ENCODE measurements around the gene UBE2E2. TPM values are rescaled to one million over a fixed set of nuclear protein-coding genes. Genes with fewer than 3 reads are reported as not detected.

The UBE2E2 gene
- total RNA-seq, 4 donors from 2014 or later, result 3.1 to 58.5 (median 25.0) TPM

DNA sequence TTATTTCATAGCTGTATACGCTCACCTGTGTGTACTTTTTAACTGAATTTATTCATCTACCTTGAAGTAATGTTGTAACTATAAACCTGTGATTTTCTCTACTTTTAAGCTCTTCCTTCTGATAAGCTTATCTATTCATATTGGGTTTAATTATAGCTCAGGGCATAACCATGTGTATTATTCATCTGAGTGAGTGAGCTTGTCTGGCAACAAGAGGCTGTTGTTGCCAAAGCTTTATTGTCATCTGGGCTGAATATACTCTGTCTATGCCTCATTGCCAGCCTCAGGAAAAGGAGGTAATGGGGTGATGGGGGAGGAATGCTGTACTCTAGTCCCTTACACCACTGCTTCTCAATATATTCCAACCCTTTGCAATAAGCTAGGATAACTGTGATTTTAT lies 292.4 kb downstream of the UBE2E2 start:
- intact Hi-C loops (cut with DNase I; ENCODE audit: low total_unique reads), result no loop called here
- Histone ChIP-seq H3K27me3 (no peaks in the 10 kb centered on the region), H3K4me1 (no peaks in the 10 kb centered on the region), H3K9me3 (no peaks in the 10 kb centered on the region), H3K4me3 (no peak overlapping the region), H3K36me3 (no peaks in the 10 kb centered on the region), H3K27ac (no peak overlapping the region)
- no peak for DNase-seq
- TF ChIP-seq POLR2A (IDR thresholded peaks at IDR 0.05), result no peak
- TF ChIP-seq, protein P1, sequence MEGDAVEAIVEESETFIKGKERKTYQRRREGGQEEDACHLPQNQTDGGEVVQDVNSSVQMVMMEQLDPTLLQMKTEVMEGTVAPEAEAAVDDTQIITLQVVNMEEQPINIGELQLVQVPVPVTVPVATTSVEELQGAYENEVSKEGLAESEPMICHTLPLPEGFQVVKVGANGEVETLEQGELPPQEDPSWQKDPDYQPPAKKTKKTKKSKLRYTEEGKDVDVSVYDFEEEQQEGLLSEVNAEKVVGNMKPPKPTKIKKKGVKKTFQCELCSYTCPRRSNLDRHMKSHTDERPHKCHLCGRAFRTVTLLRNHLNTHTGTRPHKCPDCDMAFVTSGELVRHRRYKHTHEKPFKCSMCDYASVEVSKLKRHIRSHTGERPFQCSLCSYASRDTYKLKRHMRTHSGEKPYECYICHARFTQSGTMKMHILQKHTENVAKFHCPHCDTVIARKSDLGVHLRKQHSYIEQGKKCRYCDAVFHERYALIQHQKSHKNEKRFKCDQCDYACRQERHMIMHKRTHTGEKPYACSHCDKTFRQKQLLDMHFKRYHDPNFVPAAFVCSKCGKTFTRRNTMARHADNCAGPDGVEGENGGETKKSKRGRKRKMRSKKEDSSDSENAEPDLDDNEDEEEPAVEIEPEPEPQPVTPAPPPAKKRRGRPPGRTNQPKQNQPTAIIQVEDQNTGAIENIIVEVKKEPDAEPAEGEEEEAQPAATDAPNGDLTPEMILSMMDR (IDR thresholded peaks at IDR 0.05), result no peak

DNA sequence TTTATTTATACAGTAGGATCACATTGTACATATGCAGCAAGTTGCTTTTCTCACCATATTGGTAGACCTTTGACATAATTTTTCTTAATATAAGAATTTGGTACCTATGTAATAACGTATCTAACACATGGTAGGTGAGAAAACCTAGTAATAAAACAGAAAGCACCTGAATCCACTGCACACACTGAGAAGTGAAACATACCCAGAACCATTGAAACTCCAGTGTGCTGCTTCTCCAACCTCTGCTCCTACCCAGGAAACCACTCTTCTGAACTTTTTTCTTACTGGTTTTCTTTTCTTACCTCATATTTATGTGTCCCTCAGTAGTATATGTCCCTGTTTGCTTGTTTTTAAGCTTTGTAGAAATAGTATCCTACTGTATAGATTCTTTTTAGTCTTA lies 293.0 kb downstream of the UBE2E2 start:
- intact Hi-C loops (cut with DNase I; ENCODE audit: low total_unique reads), result no loop called here
- no peak for DNase-seq
- Histone ChIP-seq H3K27ac (no peak overlapping the region), H3K4me3 (no peak overlapping the region), H3K27me3 (no peaks in the 10 kb centered on the region), H3K9me3 (no peaks in the 10 kb centered on the region), H3K36me3 (no peaks in the 10 kb centered on the region), H3K4me1 (no peaks in the 10 kb centered on the region)
- no peak for TF ChIP-seq POLR2A (IDR thresholded peaks at IDR 0.05)
- TF ChIP-seq, protein P1 (IDR thresholded peaks at IDR 0.05), result no peak

GRCh38 chr3:23497156-23497555 lies 294.0 kb downstream of the UBE2E2 start:
- H3K4me1 ChIP-seq, result no peaks in the 10 kb centered on the region
- no peak for TF ChIP-seq POLR2A (IDR thresholded peaks at IDR 0.05)
- TF ChIP-seq, protein P1 (IDR thresholded peaks at IDR 0.05), result no peak
- no peak overlapping the region for H3K4me3 ChIP-seq
- no peaks in the 10 kb centered on the region for H3K36me3 ChIP-seq
- H3K27me3 ChIP-seq, result no peaks in the 10 kb centered on the region
- DNase-seq, result no peak
- no peaks in the 10 kb centered on the region for H3K9me3 ChIP-seq
- no peak overlapping the region for H3K27ac ChIP-seq
- intact Hi-C loops (cut with DNase I; ENCODE audit: low total_unique reads), result no loop called here

DNA sequence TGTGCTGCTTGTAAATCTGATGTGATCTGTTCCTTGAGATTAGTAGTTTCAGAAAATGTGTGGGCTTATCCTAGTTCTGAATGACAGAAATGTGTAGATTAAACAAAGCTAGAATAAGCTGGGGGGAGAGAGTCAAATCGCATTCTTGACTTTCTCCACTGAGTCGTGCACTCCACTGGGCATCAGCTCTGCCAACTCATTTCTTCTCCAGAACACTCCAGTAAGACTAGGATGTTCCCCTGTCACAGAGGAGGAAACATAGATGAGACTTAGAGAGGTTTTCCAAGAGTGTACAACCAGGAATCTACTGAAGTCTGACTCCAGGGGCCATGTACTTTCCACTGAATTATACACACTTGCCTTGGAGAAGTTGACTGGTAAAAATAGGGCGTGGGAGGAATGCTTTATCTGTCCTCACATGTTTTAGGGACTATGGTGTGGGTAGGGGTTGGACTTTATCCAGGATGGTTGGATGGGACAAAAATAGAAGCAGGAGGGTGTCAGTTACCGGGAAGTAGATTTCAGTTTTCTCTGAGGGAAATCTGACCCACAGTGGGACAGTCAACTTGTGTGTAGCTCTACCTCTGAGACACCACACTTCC lies 298.2 kb downstream of the UBE2E2 start:
- no peaks in the 10 kb centered on the region for H3K27me3 ChIP-seq
- H3K4me1 ChIP-seq, result no peaks in the 10 kb centered on the region
- no peaks in the 10 kb centered on the region for H3K9me3 ChIP-seq
- intact Hi-C loops (cut with DNase I; ENCODE audit: low total_unique reads), result no loop called here
- TF ChIP-seq, protein P1 (IDR thresholded peaks at IDR 0.05), result no peak
- no peak for TF ChIP-seq POLR2A (IDR thresholded peaks at IDR 0.05)
- no peak overlapping the region for H3K4me3 ChIP-seq
- H3K36me3 ChIP-seq, result no peaks in the 10 kb centered on the region
- no peak overlapping the region for H3K27ac ChIP-seq
- no peak for DNase-seq

DNA sequence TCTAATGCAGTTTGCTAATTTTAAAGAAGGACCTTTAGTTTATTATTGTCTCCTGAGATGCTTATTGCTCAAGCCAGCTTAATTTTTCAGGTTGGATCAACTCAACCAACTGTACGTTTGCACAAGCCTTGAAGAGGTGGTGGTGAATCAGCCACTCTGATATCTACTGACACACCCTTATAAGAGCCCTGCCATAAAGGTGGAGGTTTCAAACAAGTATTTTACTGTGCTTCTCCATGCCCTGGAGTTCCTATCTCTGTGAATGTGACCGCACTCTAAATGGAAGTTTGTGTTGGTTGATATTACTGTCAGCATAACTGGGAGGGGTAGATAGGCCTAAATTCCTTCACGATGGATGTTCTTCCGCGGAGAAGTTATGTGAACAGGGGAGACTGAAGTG lies 305.3 kb downstream of the UBE2E2 start:
- TF ChIP-seq, protein P1 (IDR thresholded peaks at IDR 0.05), result no peak
- TF ChIP-seq POLR2A (IDR thresholded peaks at IDR 0.05), result no peak
- no peaks in the 10 kb centered on the region for H3K36me3 ChIP-seq
- H3K27me3 ChIP-seq, result no peaks in the 10 kb centered on the region
- H3K9me3 ChIP-seq, result no peaks in the 10 kb centered on the region
- H3K4me1 ChIP-seq, result no peaks in the 10 kb centered on the region
- H3K27ac ChIP-seq, result no peak overlapping the region
- no peak for DNase-seq
- H3K4me3 ChIP-seq, result no peak overlapping the region
- intact Hi-C loops (cut with DNase I; ENCODE audit: low total_unique reads), result no loop called here
